Stomach (tissue), 4 donors: ENCODE results near the gene OAS1.

ENCODE experiments used
- POLR2A ChIP-seq, 4 donors: fragments of 450-650 bp; IDR thresholded peaks; one replicate each; pipeline ENCODE4 v1.6.1; 2016; ENCODE audit warnings: antibody characterized with exemption in 4 of 4, control low read depth in 2 of 4, mild to moderate bottlenecking in 1 of 4, moderate library complexity in 1 of 4
- TF ChIP-seq, protein P1 (sequence below), 7 experiments: fragments of 450-650 bp in 4 of 7; fragments of 200-600 bp in 3 of 7; sonication (generic) in 3 of 7; IDR thresholded peaks; one replicate each; pipeline ENCODE4 v1.5.1; 2016 to 2019; ENCODE audit warnings: antibody characterized with exemption in 7 of 7, control low read depth in 2 of 7, mild to moderate bottlenecking in 1 of 7

DNA sequence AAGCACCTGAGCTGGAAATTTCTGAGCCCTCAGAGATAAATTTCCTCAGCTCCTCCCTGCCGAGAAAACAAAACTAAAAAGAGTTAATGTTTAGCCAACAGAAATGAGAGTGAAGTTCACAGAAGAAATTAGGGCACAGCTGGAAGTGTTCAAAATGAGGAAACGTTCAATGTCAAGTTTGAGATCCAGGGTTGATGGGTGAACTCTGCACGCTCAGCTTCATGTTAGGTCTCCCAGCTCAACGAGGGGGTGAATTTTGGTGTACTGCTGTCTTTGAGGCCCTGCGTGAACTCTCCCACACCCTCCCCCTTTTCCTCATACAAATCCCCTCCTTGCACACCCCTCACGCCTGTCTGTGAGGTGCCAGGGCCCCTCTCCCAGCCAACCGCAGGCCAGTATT, 18.2 kb downstream of the OAS1 start:
- no peak for TF ChIP-seq POLR2A (IDR thresholded peaks at IDR 0.05)
- TF ChIP-seq, protein P1, sequence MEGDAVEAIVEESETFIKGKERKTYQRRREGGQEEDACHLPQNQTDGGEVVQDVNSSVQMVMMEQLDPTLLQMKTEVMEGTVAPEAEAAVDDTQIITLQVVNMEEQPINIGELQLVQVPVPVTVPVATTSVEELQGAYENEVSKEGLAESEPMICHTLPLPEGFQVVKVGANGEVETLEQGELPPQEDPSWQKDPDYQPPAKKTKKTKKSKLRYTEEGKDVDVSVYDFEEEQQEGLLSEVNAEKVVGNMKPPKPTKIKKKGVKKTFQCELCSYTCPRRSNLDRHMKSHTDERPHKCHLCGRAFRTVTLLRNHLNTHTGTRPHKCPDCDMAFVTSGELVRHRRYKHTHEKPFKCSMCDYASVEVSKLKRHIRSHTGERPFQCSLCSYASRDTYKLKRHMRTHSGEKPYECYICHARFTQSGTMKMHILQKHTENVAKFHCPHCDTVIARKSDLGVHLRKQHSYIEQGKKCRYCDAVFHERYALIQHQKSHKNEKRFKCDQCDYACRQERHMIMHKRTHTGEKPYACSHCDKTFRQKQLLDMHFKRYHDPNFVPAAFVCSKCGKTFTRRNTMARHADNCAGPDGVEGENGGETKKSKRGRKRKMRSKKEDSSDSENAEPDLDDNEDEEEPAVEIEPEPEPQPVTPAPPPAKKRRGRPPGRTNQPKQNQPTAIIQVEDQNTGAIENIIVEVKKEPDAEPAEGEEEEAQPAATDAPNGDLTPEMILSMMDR (IDR thresholded peaks at IDR 0.05): no peak
